HFFc6 (cell line): ENCODE measurements around the gene LAIR1. TPM values are rescaled to one million over a fixed set of nuclear protein-coding genes. Genes with fewer than 3 reads are reported as not detected.
"Not testable (repeated sequence)": the region's sequence is repeated elsewhere in the genome, so short reads cannot be mapped to it uniquely, and the experiment has no call there.

ENCODE experiments used
- DNase-seq: peaks from one replicate; pipeline ENCODE4 v3.0.0-alpha.2; 2018
- H3K27ac Mint-ChIP-seq: 2 replicates; pipeline ENCODE4 v1.8.0; 2020; ENCODE audit warnings: mild to moderate bottlenecking, mixed read lengths
- H3K27me3 Mint-ChIP-seq: 2 replicates; pipeline ENCODE4 v1.8.0; 2021; ENCODE audit warnings: mild to moderate bottlenecking, moderate library complexity, mixed read lengths; ENCODE audit not compliant: insufficient read depth
- H3K36me3 Mint-ChIP-seq: 2 replicates; pipeline ENCODE4 v1.8.0; 2021; ENCODE audit warnings: low read depth, mixed read lengths
- H3K4me1 Mint-ChIP-seq: 2 replicates; pipeline ENCODE4 v1.8.0; 2020; ENCODE audit warnings: low read depth, mixed read lengths
- H3K4me3 Mint-ChIP-seq: 2 replicates; pipeline ENCODE4 v1.8.0; 2020; ENCODE audit warnings: mild to moderate bottlenecking, moderate library complexity, mixed read lengths
- H3K9me3 Mint-ChIP-seq: 2 replicates; pipeline ENCODE4 v1.8.0; 2020; ENCODE audit warnings: mild to moderate bottlenecking, mixed read lengths
- CTCF ChIP-seq: fragments of 200-600 bp; sonication (generic); IDR thresholded peaks from 2 replicates; pipeline ENCODE4 v1.5.0; 2021; ENCODE audit warnings: antibody characterized with exemption, mild to moderate bottlenecking
- total RNA-seq, 6 experiments: library from RNA; stranded (reverse); fragmentation: NEBNext Ultra II Directional; extraction: Animal tissue kit (Norgen Biotek cat#: 25700); gene quantifications; 2 replicates in 1 of 6; 3 replicates in 5 of 6; pipeline ENCODE4 v1.2.3, GENCODE V29; 2021

The LAIR1 gene
- total RNA-seq, 6 experiments from 2014 or later: not detected

- H3K36me3 Mint-ChIP-seq: no peaks in the 10 kb centered on the region
- DNase-seq: no peak
- H3K27ac Mint-ChIP-seq: no peak overlapping the region
- H3K27me3 Mint-ChIP-seq: peaks cover 15% of the 10 kb centered on the region
- H3K4me1 Mint-ChIP-seq: no peaks in the 10 kb centered on the region
- no peak overlapping the region for H3K4me3 Mint-ChIP-seq
- peaks cover 8% of the 10 kb centered on the region; the same call in 1 of the 2 replicates for H3K9me3 Mint-ChIP-seq
- TF ChIP-seq CTCF: no peak
Measured at GRCh38 chr19:54376610-54377285, 12.0 kb upstream of the LAIR1 start.

- not testable (repeated sequence) for H3K4me3 Mint-ChIP-seq, DNase-seq, H3K36me3 Mint-ChIP-seq, H3K9me3 Mint-ChIP-seq, H3K4me1 Mint-ChIP-seq, H3K27ac Mint-ChIP-seq
- H3K27me3 Mint-ChIP-seq: peaks cover 18% of the 10 kb centered on the region
Measured at GRCh38 chr19:54375181-54375938, 10.6 kb upstream of the LAIR1 start.

DNA sequence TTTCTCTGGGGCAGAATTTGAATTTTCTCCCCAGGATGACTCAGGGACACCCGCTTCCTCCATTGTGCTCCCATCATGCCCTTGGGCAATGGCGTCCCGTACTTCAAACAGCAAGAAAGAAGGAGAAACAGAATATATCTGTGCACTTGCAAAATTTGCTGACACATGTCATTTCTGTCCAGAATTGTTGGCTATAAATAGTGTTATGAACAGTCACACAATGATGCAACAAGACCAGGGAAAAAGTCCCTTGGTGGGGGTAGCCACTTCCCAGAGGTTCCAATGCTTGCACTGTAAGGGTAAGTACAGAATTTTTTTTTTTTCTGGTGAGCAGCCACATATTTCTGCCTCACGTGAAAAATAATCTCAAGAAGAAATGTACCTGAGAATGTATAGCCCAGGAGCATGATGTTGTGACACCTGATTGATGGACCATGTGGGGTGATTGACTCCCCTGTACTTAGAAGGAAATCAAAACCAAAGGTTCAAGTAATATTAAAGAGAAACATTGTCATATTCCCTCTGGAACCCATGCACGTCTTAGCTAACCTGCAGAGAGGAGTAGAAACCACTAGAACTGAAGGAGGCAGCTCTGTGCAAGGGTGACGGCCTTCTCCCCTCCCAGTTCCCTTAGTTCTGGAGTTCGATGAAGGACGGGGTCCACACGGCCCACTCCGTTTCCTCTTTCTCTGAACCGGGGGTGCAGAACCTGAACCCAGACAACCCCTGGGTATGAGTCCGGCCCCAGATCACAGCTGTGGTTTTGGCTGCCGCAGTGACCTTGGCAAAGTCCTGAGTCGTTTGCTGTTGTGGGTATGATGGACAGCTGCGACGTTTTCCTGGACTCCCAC is 9.3 kb upstream of the LAIR1 start:
- no peaks in the 10 kb centered on the region for H3K4me1 Mint-ChIP-seq
- H3K27ac Mint-ChIP-seq: no peak overlapping the region
- H3K27me3 Mint-ChIP-seq: peaks cover 16% of the 10 kb centered on the region
- TF ChIP-seq CTCF: no peak
- H3K36me3 Mint-ChIP-seq: no peaks in the 10 kb centered on the region
- H3K4me3 Mint-ChIP-seq: no peak overlapping the region
- H3K9me3 Mint-ChIP-seq: peaks cover 8% of the 10 kb centered on the region; the same call in 1 of the 2 replicates
- no peak for DNase-seq

- not testable (repeated sequence) for H3K9me3 Mint-ChIP-seq, DNase-seq, H3K36me3 Mint-ChIP-seq, H3K27ac Mint-ChIP-seq, H3K4me1 Mint-ChIP-seq, H3K4me3 Mint-ChIP-seq
- peaks cover 11% of the 10 kb centered on the region for H3K27me3 Mint-ChIP-seq
Measured at GRCh38 chr19:54371453-54371852, 6.7 kb upstream of the LAIR1 start.

DNA sequence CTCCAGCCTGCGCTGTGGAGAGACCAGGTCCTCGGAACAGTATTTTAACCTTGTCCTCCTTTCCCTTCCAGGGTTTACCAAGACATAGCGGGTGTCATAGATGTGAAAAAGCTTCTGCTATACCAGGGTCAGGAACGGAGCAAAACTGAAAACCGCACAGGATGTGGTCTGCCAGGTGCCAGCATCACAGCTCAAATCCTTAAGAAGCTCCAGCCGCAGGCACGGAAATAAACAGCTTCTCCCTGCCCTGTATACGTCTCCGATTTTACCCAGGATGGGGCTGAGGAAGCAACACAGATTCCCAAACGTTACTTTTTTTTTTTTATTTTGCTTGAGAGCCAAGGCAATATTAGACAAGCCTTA is 5.7 kb upstream of the LAIR1 start:
- H3K27me3 Mint-ChIP-seq: peaks cover 12% of the 10 kb centered on the region
- not testable (repeated sequence) for H3K36me3 Mint-ChIP-seq, H3K27ac Mint-ChIP-seq, H3K9me3 Mint-ChIP-seq, DNase-seq, H3K4me1 Mint-ChIP-seq, H3K4me3 Mint-ChIP-seq

- DNase-seq, H3K4me3 Mint-ChIP-seq, H3K27ac Mint-ChIP-seq, H3K4me1 Mint-ChIP-seq, H3K36me3 Mint-ChIP-seq, H3K9me3 Mint-ChIP-seq: not testable (repeated sequence)
- H3K27me3 Mint-ChIP-seq: peaks cover 12% of the 10 kb centered on the region
Measured at GRCh38 chr19:54369688-54370433, 5.1 kb upstream of the LAIR1 start.

- DNase-seq: no peak
- Mint-ChIP-seq H3K27ac (no peak overlapping the region), H3K36me3 (no peaks in the 10 kb centered on the region), H3K9me3 (peaks cover 3% of the 10 kb centered on the region; the same call in 1 of the 2 replicates), H3K27me3 (peaks cover 12% of the 10 kb centered on the region), H3K4me3 (no peak overlapping the region), H3K4me1 (no peaks in the 10 kb centered on the region)
- no peak for TF ChIP-seq CTCF
Measured at GRCh38 chr19:54369082-54369687, 4.5 kb upstream of the LAIR1 start.
